ENCODE measurements around the gene USP6NL. TPM values are rescaled to one million over a fixed set of nuclear protein-coding genes. Genes with fewer than 3 reads are reported as not detected.
"Not testable (repeated sequence)": the region's sequence is repeated elsewhere in the genome, so short reads cannot be mapped to it uniquely, and the experiment has no call there.

USP6NL gene
- total and polyA plus RNA-seq, 5 donors from 2014 or later = 0.46 to 2.8 (median 1.7) TPM

DNA sequence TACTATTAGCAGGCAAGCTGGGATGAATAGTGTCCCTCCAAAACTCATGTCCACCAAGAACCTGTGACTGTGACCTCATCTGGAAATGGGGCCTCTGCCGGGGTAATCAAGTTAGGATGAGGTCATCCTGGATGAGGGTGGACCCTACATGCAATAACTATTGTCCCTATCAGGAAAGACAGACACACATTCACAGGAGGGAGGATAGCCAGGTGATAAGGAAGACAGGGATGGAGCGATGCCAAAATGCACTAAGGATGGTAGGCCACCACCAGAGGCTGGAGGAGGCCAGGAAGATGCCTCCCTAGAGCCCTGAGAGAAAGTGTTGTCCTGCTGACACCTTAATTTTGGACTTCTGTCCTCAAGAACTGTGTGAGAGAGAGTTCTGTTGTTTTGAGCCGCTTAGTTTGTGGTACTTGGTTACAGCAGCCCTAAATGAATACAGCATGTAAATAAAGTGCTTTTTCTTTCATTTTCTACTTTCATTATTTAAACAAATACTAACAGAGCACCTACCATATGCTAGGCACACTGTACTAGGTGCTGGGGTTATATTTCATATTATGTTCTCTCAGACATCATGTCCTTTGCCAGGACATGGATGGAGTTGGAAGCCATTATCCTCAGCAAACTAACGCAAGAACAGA, 111.9 kb downstream of the USP6NL start:
- no peaks in the 10 kb centered on the region for H3K36me3 ChIP-seq (ENCODE audit: control insufficient read depth, insufficient read depth, low read length)
- no peak overlapping the region for H3K4me3 ChIP-seq (ENCODE audit: low read depth, low read length)
- H3K4me3 Mint-ChIP-seq = no peak overlapping the region
- H3K4me1 Mint-ChIP-seq = no peaks in the 10 kb centered on the region
- no peaks in the 10 kb centered on the region for H3K9me3 ChIP-seq (ENCODE audit: control insufficient read depth in 2 of 2, low read length in 2 of 2)
- ATAC-seq (ENCODE audit: low read depth in 2 of 2) = no peak
- no peak overlapping the region for H3K27ac Mint-ChIP-seq
- H3K27ac ChIP-seq (ENCODE audit: insufficient read depth, low read length, poor library complexity, severe bottlenecking) = no peak overlapping the region
- no peaks in the 10 kb centered on the region for H3K9me3 Mint-ChIP-seq
- no peak for DNase-seq
- H3K27me3 Mint-ChIP-seq = peaks cover 8% of the 10 kb centered on the region
- no peaks in the 10 kb centered on the region for H3K36me3 Mint-ChIP-seq
- peaks cover 2% of the 10 kb centered on the region for H3K27me3 ChIP-seq (ENCODE audit: control insufficient read depth, insufficient read depth, low read length)
- no peaks in the 10 kb centered on the region for H3K4me1 ChIP-seq (ENCODE audit: control insufficient read depth, insufficient read depth, low read length, poor library complexity, severe bottlenecking)

DNA sequence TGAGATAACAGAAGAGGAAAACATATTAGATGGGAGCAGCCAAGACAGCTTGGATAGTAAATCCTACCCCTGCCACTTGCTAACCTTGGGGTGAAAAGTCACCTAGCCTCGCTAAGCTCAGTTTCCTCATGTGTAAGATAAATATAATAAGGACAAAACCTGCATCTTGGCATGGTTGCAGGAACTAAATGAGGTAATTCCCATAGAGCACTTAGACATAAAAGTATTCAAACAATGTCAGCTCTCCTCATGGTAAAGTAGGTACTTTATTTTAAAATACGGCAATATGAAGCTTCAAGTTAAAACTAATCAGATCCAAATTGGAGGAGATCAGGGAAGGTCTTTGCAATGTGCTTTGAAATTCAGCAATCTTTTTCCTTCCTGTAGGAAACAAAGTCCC, 113.1 kb downstream of the USP6NL start:
- ATAC-seq (ENCODE audit: low read depth in 2 of 2) = no peak
- Histone ChIP-seq H3K36me3 (ENCODE audit: control insufficient read depth, insufficient read depth, low read length) (no peaks in the 10 kb centered on the region), H3K4me1 (ENCODE audit: control insufficient read depth, insufficient read depth, low read length, poor library complexity, severe bottlenecking) (no peaks in the 10 kb centered on the region), H3K27me3 (ENCODE audit: control insufficient read depth, insufficient read depth, low read length) (peaks cover 2% of the 10 kb centered on the region), H3K9me3 (ENCODE audit: control insufficient read depth in 2 of 2, low read length in 2 of 2) (no peaks in the 10 kb centered on the region), H3K27ac (ENCODE audit: insufficient read depth, low read length, poor library complexity, severe bottlenecking) (no peak overlapping the region), H3K4me3 (ENCODE audit: low read depth, low read length) (no peak overlapping the region)
- H3K9me3 Mint-ChIP-seq = peaks cover 0 to 2% (median 0%) of the 10 kb centered on the region in 7 donors
- H3K36me3 Mint-ChIP-seq = peaks cover 5% of the 10 kb centered on the region
- H3K27me3 Mint-ChIP-seq = peaks cover 8% of the 10 kb centered on the region
- H3K4me1 Mint-ChIP-seq = no peaks in the 10 kb centered on the region
- no peak for DNase-seq
- no peak overlapping the region for H3K4me3 Mint-ChIP-seq
- H3K27ac Mint-ChIP-seq = no peak overlapping the region

DNA sequence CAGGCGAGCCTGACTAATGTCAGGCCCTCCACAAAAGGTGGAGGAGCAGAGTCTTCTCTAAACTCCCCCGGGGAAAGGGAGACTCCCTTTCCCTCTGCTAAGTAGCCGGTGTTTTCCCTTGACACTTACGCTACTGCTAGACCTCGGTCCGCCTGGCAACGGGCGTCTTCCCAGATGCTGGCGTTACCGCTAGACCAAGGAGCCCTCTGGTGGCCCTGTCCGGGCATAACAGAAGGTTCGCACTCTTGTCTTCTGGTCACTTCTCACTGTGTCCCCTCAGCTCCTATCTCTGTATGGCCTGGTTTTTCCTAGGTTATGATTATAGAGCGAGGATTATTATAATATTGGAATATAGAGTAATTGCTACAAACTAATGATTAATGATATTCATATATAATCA, 116.5 kb downstream of the USP6NL start:
- not testable (repeated sequence) for H3K4me1 Mint-ChIP-seq, H3K4me3 Mint-ChIP-seq
- peaks cover 12% of the 10 kb centered on the region for H3K36me3 Mint-ChIP-seq

DNA sequence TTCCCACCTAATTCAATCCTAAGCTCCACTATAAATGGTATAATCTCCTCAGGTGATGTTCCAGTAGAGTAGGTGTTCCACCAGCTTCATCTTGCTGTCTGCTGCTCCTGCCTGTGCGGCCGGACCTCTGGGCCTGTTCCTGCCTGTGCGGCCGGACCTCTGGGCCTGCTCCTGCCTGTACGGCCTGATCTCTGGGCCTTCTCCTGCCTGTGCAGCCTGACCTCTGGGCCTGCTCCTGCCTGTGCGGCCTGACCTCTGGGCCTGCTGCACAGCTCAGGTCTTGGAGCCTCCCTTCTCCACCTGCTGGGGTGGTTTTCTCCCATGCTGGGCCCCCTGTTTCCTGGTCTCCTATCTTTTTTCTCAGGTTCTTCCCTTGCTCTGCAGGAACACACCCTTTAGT, 117.8 kb downstream of the USP6NL start:
- no peak overlapping the region for H3K27ac ChIP-seq (ENCODE audit: insufficient read depth, low read length, poor library complexity, severe bottlenecking)
- H3K4me1 ChIP-seq (ENCODE audit: control insufficient read depth, insufficient read depth, low read length, poor library complexity, severe bottlenecking) = no peaks in the 10 kb centered on the region
- no peak overlapping the region for H3K27ac Mint-ChIP-seq
- H3K36me3 ChIP-seq (ENCODE audit: control insufficient read depth, insufficient read depth, low read length) = no peaks in the 10 kb centered on the region
- H3K4me3 ChIP-seq (ENCODE audit: low read depth, low read length) = no peak overlapping the region
- H3K9me3 Mint-ChIP-seq = peaks cover 0 to 2% (median 0%) of the 10 kb centered on the region in 7 donors
- no peak overlapping the region for H3K4me3 Mint-ChIP-seq
- DNase-seq (no peak), ATAC-seq (ENCODE audit: low read depth in 2 of 2) (no peak)
- H3K27me3 ChIP-seq (ENCODE audit: control insufficient read depth, insufficient read depth, low read length) = peaks cover 2% of the 10 kb centered on the region
- H3K9me3 ChIP-seq (ENCODE audit: control insufficient read depth in 2 of 2, low read length in 2 of 2) = no peaks in the 10 kb centered on the region
- H3K27me3 Mint-ChIP-seq = peaks cover under 1% of the 10 kb centered on the region
- peaks cover 12% of the 10 kb centered on the region for H3K36me3 Mint-ChIP-seq
- H3K4me1 Mint-ChIP-seq = no peaks in the 10 kb centered on the region

More for the DNA sequence above, 116.5 kb downstream of the USP6NL start:
- H3K9me3 ChIP-seq (ENCODE audit: control insufficient read depth in 2 of 2, low read length in 2 of 2); H3K4me1 ChIP-seq (ENCODE audit: control insufficient read depth, insufficient read depth, low read length, poor library complexity, severe bottlenecking); H3K4me3 ChIP-seq (ENCODE audit: low read depth, low read length); H3K36me3 ChIP-seq (ENCODE audit: control insufficient read depth, insufficient read depth, low read length); H3K27me3 Mint-ChIP-seq; DNase-seq; H3K27ac Mint-ChIP-seq; H3K27me3 ChIP-seq (ENCODE audit: control insufficient read depth, insufficient read depth, low read length); H3K27ac ChIP-seq (ENCODE audit: insufficient read depth, low read length, poor library complexity, severe bottlenecking); H3K9me3 Mint-ChIP-seq; ATAC-seq (ENCODE audit: low read depth in 2 of 2): not testable (repeated sequence)

DNA sequence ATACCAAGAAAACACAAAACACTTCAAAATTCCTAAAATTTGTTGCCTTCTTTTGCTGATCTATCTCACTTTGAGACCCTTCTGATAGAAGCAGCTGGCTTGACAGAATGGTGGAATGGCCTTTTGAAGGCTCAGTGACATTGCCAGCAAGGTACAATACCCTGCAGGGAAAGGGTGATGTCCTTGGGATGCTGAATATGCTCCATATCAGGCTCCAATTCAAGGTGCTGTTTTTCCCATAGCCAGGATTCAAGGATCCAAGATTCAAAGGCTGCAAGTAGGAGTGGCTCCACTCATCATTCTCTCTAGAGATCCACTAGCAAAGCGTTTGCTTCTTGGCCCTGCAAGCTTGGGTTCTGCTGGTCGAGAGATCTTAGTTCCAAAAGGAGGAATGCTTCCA, 120.4 kb downstream of the USP6NL start:
- Histone ChIP-seq H3K27ac (ENCODE audit: insufficient read depth, low read length, poor library complexity, severe bottlenecking) (no peak overlapping the region), H3K27me3 (ENCODE audit: control insufficient read depth, insufficient read depth, low read length) (peaks cover under 1% of the 10 kb centered on the region), H3K4me1 (ENCODE audit: control insufficient read depth, insufficient read depth, low read length, poor library complexity, severe bottlenecking) (no peaks in the 10 kb centered on the region), H3K4me3 (ENCODE audit: low read depth, low read length) (no peak overlapping the region), H3K36me3 (ENCODE audit: control insufficient read depth, insufficient read depth, low read length) (no peaks in the 10 kb centered on the region), H3K9me3 (ENCODE audit: control insufficient read depth in 2 of 2, low read length in 2 of 2) (no peaks in the 10 kb centered on the region)
- H3K27me3 Mint-ChIP-seq = peaks cover 6% of the 10 kb centered on the region
- peaks cover 12% of the 10 kb centered on the region for H3K36me3 Mint-ChIP-seq
- no peak overlapping the region for H3K27ac Mint-ChIP-seq
- ATAC-seq (ENCODE audit: low read depth in 2 of 2) = no peak
- peaks cover 0 to 2% (median 0%) of the 10 kb centered on the region in 7 donors for H3K9me3 Mint-ChIP-seq
- H3K4me3 Mint-ChIP-seq = no peak overlapping the region
- DNase-seq = no peak
- no peaks in the 10 kb centered on the region for H3K4me1 Mint-ChIP-seq

DNA sequence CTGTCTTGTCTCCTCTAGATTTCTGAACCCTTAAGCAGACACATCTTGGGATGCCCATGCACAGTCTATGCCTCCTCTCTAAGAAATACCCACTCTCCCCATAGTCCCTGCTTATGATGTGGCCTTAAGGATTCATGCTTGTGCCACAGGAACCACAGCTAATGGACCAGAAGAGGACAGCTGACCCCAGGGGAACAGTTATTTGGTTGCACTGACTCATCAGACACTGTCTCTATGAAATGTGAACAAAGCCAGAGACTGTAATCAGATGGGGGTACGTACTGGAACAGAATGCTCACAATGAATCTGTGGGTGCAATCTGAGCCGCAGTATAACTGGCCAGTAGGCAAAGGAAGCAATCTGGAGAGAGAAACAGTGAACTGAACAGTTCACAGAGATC, 121.9 kb downstream of the USP6NL start:
- peaks cover 6% of the 10 kb centered on the region for H3K27me3 Mint-ChIP-seq
- no peaks in the 10 kb centered on the region for H3K4me1 ChIP-seq (ENCODE audit: control insufficient read depth, insufficient read depth, low read length, poor library complexity, severe bottlenecking)
- no peaks in the 10 kb centered on the region for H3K4me1 Mint-ChIP-seq
- ATAC-seq (ENCODE audit: low read depth in 2 of 2) (no peak), DNase-seq (no peak)
- H3K27ac Mint-ChIP-seq = peak overlapping the region in 1 of 3 donors; percentile 63
- H3K27ac ChIP-seq (ENCODE audit: insufficient read depth, low read length, poor library complexity, severe bottlenecking) = no peak overlapping the region
- H3K9me3 Mint-ChIP-seq = peaks cover 0 to 2% (median 0%) of the 10 kb centered on the region in 7 donors
- no peaks in the 10 kb centered on the region for H3K9me3 ChIP-seq (ENCODE audit: control insufficient read depth in 2 of 2, low read length in 2 of 2)
- no peaks in the 10 kb centered on the region for H3K36me3 ChIP-seq (ENCODE audit: control insufficient read depth, insufficient read depth, low read length)
- no peak overlapping the region for H3K4me3 ChIP-seq (ENCODE audit: low read depth, low read length)
- peaks cover 2% of the 10 kb centered on the region for H3K27me3 ChIP-seq (ENCODE audit: control insufficient read depth, insufficient read depth, low read length)
- H3K4me3 Mint-ChIP-seq = no peak overlapping the region
- peaks cover 13% of the 10 kb centered on the region for H3K36me3 Mint-ChIP-seq

DNA sequence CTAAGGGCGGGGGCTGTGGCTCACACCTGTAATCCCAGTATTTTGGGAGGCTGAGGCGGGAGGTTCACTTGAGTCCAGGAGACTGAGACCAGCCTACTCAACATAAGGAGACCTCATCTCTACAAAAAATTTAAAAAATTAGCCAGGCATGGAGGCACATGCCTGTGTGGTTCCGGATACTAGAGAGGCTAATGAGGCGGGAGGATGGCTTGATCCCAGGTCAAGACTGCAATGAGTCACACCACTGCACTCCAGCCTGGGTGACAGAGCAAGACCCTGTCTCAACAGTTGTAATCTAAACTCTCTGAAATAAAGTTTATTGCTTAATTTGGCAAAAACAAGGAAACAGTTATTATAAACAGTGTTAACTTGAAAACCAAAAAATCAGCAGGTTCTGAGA, 123.3 kb downstream of the USP6NL start:
- no peaks in the 10 kb centered on the region for H3K4me1 ChIP-seq (ENCODE audit: control insufficient read depth, insufficient read depth, low read length, poor library complexity, severe bottlenecking)
- no peak overlapping the region for H3K27ac ChIP-seq (ENCODE audit: insufficient read depth, low read length, poor library complexity, severe bottlenecking)
- H3K27me3 ChIP-seq (ENCODE audit: control insufficient read depth, insufficient read depth, low read length) = peaks cover 2% of the 10 kb centered on the region
- no peaks in the 10 kb centered on the region for H3K9me3 Mint-ChIP-seq
- peaks cover 6% of the 10 kb centered on the region for H3K27me3 Mint-ChIP-seq
- no peak overlapping the region for H3K27ac Mint-ChIP-seq
- H3K4me3 ChIP-seq (ENCODE audit: low read depth, low read length) = no peak overlapping the region
- H3K36me3 Mint-ChIP-seq = peaks cover 11% of the 10 kb centered on the region
- no peaks in the 10 kb centered on the region for H3K36me3 ChIP-seq (ENCODE audit: control insufficient read depth, insufficient read depth, low read length)
- no peak overlapping the region for H3K4me3 Mint-ChIP-seq
- no peaks in the 10 kb centered on the region for H3K4me1 Mint-ChIP-seq
- ATAC-seq (ENCODE audit: low read depth in 2 of 2) (no peak), DNase-seq (no peak)
- no peaks in the 10 kb centered on the region for H3K9me3 ChIP-seq (ENCODE audit: control insufficient read depth in 2 of 2, low read length in 2 of 2)

Measured in CD4-positive, CD25-positive, alpha-beta regulatory T cell (primary cell).